GM18526 (cell line): Measurements from ENCODE around the gene HEXIM1.

Experiments used
- POLR2A ChIP-seq: IDR thresholded peaks from 3 replicates; pipeline ENCODE4 v1.6.1; 2011; ENCODE audit not compliant: insufficient read length; ENCODE audit errors: extremely low read depth

The HEXIM1 gene

DNA sequence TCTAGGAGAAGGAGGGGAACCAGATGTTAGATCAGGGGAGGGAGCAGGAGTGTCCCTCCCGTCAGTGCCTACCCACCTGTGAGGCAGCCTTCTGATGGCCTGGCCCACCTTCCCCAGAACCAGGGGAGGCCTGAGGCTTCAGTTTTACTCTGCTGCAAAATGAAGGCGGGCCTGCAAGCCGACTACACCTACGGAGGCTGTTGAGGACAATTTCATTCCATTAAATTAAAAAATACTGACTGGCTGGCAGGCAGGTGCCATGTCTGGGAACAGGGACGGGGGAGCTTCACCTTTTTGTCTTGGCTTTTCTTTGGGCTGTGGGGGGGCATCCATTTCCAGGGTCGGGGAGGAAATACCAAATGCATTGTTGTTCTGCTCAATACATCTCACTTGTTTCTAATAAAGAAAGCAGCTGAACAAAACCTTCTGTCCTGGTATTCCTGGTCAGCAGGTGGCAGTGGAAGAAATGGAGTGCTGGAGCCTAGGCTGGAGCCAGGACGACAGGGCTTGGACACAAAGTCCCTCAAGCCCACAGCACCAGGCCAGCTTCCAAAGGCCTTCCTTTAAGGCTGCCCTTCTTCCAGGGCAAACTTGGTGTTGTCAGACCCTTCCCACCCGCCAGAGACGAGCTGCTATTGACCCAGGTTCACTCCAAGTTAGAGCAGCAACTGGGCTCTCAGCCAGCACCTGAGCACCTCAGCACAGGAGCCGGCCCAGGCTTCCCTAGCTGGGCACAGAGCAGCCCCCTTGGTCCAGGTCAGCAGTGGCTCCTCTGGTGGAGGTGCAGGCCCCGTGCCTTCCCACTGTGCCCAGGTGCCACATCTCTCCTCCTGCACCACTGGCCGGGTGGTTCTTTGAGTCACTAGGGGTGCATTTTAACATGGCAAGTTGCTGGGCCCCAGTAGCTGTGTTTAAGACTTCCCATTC is 39.4 kb upstream of the HEXIM1 start:
- no peak for TF ChIP-seq POLR2A

GRCh38 chr17:45110676-45111611 is 37.3 kb upstream of the HEXIM1 start:
- no peak for TF ChIP-seq POLR2A

DNA sequence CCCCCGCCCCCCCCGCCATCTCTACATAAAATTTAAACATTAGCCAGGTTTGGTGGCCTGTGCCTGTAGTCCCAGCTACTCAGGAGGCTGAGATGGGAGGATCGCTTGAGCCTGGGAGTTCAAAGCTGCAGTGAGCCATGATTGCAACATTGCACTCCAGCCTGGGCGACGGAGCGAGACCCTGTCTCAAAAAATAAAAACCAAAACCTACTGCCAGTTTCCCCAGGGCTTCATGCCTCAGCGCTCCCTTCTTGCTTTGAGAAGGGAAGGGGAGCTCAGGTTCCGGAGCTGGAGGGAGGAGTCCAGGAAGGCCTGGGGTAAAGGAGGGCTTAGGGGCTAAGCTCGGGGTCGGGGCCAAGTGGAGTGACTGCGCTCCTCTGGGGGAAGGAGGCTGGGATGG is 36.4 kb upstream of the HEXIM1 start:
- no peak for TF ChIP-seq POLR2A

GRCh38 chr17:45112559-45113423 is 35.5 kb upstream of the HEXIM1 start:
- no peak for TF ChIP-seq POLR2A

GRCh38 chr17:45113424-45113754 is 34.9 kb upstream of the HEXIM1 start:
- TF ChIP-seq POLR2A, result no peak

- TF ChIP-seq POLR2A, result no peak
Measured at GRCh38 chr17:45114117-45114932, 34.0 kb upstream of the HEXIM1 start.

DNA sequence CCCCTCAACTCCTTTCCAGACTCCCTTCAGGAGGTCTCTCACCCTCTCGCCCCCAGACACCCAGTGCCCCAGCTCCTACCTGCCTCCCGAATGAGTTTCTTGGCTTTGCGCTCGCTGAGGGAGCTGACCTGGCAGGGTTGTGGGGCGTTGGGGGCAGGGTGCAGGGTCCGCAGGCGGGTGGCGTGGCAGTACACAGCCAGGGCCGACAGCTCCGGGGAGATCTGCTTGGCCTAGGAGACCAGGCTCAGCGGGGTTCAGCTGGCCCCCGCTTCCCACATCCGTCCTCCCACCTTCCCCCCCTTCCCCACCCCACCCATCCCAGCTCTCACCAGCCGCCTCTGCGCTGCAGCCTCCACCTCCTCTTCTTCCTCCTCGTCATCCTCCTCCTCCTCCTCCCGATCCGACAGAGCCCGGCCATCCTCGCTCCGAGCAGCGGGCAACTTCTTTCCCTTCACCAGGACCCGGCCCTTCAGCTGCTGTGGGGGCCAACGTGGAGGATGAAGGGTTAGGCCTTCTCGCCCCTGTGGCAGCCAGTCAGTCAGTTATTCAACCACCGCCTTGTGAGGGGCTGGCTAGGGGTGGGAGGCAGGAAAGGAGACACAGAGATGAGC is 33.2 kb upstream of the HEXIM1 start:
- TF ChIP-seq POLR2A, result no peak

GRCh38 chr17:45115871-45116270 is 32.4 kb upstream of the HEXIM1 start:
- TF ChIP-seq POLR2A, result no peak

DNA sequence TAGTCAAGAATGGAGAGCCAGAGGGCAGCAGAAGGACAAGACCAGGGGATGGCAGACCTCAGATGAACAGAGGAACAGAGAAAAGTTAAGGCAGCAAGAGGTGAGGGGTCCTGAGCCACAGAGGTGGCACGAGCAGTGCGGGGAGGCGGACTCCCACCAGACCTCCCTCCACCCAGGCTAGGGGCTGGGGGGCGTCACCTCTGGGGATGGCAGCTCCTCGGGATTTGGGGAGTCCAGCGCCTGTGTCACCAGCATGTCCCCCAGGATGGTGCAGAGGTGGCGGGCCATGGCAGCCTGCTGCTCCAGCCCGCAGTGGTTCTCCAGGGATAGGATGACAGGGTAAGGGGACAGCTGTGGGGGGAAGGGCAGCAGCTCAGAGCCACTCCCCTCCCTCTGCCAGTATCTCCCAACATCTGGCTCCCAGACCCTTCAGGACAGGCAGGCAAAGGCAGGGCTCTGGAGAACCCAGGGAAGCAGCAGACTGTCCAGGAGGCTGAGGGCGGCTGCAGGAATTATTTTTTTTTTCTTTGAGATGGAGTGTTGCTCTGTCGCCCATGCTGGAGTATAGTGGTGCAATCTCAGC is 31.8 kb upstream of the HEXIM1 start:
- TF ChIP-seq POLR2A, result no peak

- TF ChIP-seq POLR2A, result no peak
Measured at GRCh38 chr17:45117334-45117733, 30.9 kb upstream of the HEXIM1 start.

DNA sequence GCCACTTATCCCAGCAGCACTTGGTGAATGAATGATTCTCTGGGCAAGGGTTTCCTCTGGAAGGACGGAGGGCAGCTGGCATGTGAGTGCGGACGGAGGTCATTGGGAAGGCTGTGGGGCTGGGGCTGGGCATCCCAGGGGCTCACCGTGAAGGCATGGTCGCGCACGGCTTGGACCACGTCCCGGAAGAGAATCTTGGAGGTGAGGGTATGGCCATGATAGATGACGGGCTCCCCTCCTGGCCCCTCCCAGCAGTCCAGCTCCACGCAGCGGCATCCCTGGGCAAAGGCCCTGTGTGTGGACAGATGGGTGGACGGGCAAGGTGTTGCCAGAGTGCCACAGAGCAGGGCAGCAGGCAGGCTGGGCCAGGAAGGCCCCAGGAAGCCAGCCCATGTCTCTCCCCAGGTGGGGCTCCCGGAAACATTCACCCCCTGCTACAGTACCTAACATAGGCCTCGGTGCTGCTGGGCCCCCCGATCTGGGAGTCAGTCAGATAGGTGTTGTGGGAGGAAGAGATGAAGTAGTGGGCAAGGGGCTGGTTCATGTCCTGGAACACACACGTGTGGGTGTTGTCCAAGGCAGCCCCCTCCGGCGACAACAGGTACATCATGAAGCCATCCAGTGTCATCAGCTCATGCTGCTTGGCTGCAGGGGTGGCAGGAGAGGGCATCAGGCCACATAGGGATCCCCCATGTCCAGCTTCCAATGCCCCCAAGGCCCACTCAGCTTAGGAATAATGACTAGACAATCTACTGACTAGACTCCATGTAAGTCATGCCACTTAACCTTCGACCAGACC is 30.2 kb upstream of the HEXIM1 start:
- TF ChIP-seq POLR2A, result no peak

DNA sequence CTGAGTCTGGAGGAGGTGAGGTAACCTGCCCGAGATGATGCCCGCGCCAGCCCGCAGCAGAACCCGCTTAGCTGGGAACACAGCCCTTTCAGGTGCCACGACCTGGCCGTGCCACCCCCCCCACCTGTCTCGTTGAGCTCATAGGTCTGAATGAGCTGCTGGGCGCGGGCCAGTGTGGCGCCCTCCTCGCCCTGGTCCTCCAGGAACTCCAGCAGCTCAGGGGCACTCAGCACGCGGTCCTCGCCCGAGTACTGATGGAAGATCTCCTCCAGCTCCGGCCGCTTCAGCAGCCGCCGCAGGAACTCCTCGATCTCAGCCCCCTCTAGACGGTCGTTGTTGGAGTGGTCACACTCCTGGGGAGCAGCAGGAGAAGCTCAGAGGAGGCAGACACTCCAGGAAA is 29.6 kb upstream of the HEXIM1 start:
- no peak for TF ChIP-seq POLR2A

GRCh38 chr17:45119964-45120363 is 28.3 kb upstream of the HEXIM1 start:
- no peak for TF ChIP-seq POLR2A
